AG04449 (cell line): ENCODE results near the gene SELPLG.

Experiments used
- CTCF ChIA-PET: fragments of 350-600 bp; formaldehyde crosslinking; extraction: SDS; loops from one replicate; lab custom pipeline; 2021; ENCODE audit warnings: antibody characterized with exemption; lab: Yijun Ruan, JAX
- POLR2A ChIA-PET: fragments of 400-600, 350-600 bp; formaldehyde crosslinking; extraction: SDS; loops from one replicate; lab custom pipeline; 2020; ENCODE audit warnings: antibody characterized with exemption, inconsistent platforms; lab: Yijun Ruan, JAX
- DNase-seq: peaks from one replicate; pipeline ENCODE4 v3.0.0-alpha.2; 2010; ENCODE audit warnings: low read depth, low spot score
- H3K4me3 ChIP-seq: 2 replicates; pipeline ENCODE4 v1.5.1; 2011; ENCODE audit warnings: low read depth, mild to moderate bottlenecking, control low read depth, low read length
- TF ChIP-seq, protein P1 (sequence below): IDR thresholded peaks from one replicate; pipeline ENCODE4 v1.5.1; 2011; ENCODE audit warnings: mild to moderate bottlenecking, moderate library complexity, low read length, control low read depth, inconsistent platforms; ENCODE audit not compliant: insufficient read depth; ENCODE audit errors: missing control alignments

SELPLG gene

DNA sequence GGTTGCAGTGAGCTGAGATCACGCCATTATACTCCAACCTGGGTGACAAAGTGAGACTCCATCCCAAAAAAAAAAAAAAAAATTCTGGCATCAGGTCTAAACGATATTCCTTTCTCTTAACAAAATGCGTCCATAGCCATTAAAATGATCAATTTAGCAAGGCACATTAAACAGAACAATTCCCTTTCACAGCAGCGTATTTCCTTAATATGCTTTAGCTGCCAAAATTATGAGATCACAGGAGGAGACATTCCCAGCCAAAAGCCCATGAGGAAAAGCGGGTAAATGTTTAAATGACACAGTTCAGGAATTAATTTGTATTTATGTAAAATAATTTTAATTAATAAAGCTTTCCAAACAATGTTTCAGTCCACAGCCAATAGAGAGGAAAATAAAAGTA is 43.0 kb upstream of the SELPLG start:
- ChIA-PET CTCF (interaction anchor here (5.2 kb wide), 1 partner anchor 9 kb away, joined by 57 read pairs; no protein-coding TSS in a partner anchor), POLR2A (no interaction called here)
- TF ChIP-seq, protein P1, sequence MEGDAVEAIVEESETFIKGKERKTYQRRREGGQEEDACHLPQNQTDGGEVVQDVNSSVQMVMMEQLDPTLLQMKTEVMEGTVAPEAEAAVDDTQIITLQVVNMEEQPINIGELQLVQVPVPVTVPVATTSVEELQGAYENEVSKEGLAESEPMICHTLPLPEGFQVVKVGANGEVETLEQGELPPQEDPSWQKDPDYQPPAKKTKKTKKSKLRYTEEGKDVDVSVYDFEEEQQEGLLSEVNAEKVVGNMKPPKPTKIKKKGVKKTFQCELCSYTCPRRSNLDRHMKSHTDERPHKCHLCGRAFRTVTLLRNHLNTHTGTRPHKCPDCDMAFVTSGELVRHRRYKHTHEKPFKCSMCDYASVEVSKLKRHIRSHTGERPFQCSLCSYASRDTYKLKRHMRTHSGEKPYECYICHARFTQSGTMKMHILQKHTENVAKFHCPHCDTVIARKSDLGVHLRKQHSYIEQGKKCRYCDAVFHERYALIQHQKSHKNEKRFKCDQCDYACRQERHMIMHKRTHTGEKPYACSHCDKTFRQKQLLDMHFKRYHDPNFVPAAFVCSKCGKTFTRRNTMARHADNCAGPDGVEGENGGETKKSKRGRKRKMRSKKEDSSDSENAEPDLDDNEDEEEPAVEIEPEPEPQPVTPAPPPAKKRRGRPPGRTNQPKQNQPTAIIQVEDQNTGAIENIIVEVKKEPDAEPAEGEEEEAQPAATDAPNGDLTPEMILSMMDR = no peak
- no peak overlapping the region for H3K4me3 ChIP-seq
- DNase-seq = no peak

DNA sequence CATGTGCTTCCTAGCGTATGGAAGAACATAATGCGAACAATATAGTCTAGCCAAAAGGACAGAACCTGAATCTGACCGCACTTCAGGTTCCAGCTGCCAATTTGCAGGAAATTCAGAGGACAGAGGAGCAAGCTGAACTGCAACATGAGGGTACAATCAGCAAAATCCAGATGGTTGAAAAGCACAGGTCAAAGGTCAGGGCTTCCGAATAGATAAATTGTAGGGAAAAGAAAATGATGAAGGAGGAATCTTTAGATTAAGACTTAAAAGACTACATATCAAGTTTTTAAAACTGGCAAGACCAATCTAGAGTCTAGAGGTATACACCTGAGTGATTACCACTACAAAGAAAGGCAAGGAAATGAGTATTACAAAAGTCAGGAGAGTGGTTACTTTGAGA is 42.1 kb upstream of the SELPLG start:
- TF ChIP-seq, protein P1 = no peak
- H3K4me3 ChIP-seq = no peak overlapping the region
- DNase-seq = no peak
- CTCF ChIA-PET = interaction anchor here (0.6 to 1.9 kb wide), 3 partner anchors 12 to 112 kb away, joined by 3 to 10 read pairs (median 3); no protein-coding TSS in a partner anchor
- POLR2A ChIA-PET = no interaction called here

DNA sequence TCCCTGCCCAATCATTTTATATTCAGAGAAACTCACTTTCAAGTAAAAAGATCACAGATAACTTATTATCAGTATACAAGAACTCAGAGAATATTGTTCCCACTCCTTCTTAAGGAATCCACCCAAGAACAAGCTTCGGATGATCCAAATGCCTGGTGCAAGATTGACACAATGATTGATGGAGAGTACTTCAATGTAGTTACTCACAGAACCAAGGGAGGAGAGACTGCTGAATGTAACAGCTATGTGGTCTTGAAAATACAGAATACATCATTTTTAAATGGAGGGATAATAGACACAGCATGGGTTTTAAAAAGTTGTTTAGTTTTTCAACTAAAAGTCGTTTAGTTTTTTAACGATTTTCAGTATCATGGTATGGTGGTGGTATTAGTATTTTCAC is 38.4 kb upstream of the SELPLG start:
- POLR2A ChIA-PET = no interaction called here
- DNase-seq = no peak
- TF ChIP-seq, protein P1 = no peak
- no peak overlapping the region for H3K4me3 ChIP-seq
- CTCF ChIA-PET = interaction anchor here (1.2 to 8.9 kb wide), 3 partner anchors 7 to 49 kb away, joined by 3 to 57 read pairs (median 4); no protein-coding TSS in a partner anchor

DNA sequence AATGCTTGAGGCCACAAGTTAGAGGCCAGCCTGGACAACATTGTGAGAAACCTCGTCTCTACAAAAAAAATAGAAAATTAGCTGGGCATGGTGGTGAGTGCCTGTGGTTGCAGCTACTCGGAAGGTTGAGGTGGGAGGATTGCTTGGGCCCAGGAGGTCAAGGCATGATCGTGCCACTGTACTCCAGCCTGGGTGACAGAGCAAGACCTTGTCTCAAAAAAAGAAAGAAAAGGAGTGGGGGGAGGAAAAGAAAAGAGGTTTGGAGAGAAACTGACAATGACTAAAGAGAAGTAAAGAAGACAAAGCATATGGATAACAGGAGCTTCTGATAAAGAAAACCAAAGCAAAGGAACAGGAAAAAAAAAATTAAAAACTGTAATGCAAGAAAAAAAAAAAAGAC is 37.4 kb upstream of the SELPLG start:
- no peak overlapping the region for H3K4me3 ChIP-seq
- ChIA-PET POLR2A (no interaction called here), CTCF (interaction anchor here (1.2 to 8.9 kb wide), 3 partner anchors 8 to 280 kb away, joined by 4 to 57 read pairs (median 6); no protein-coding TSS in a partner anchor)
- no peak for DNase-seq
- TF ChIP-seq, protein P1 = no peak

DNA sequence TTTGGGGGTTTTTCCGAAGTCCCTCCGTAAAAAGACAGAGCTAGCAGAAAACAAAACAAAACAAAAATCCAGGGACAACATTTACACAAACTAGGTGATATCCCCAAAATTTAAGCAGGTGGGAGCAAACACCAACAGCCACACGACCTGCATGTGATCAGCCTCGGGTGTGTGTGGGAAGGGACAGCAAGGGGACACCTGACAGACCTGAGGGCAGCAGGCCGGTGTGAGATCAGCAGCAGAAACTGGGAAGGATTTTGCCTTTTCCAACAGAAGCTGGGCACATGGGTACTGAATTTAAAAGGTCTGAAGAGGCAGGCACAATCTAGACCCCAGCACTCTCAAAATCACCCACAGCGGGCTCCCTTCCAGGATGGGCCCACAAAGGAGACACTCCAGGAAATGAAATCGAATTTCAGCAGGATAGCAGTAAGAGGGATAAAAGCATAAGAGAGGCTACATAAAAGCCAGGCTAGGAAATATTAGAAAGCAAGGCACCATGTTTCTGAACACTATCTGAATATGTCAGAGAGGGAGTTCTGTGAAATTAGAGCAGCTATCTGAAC is 36.5 kb upstream of the SELPLG start:
- ChIA-PET POLR2A (no interaction called here), CTCF (interaction anchor here (0.9 to 8.9 kb wide), 7 partner anchors 9 to 281 kb away, joined by 3 to 57 read pairs (median 6); no protein-coding TSS in a partner anchor)
- no peak overlapping the region for H3K4me3 ChIP-seq
- TF ChIP-seq, protein P1 = no peak
- DNase-seq = no peak

DNA sequence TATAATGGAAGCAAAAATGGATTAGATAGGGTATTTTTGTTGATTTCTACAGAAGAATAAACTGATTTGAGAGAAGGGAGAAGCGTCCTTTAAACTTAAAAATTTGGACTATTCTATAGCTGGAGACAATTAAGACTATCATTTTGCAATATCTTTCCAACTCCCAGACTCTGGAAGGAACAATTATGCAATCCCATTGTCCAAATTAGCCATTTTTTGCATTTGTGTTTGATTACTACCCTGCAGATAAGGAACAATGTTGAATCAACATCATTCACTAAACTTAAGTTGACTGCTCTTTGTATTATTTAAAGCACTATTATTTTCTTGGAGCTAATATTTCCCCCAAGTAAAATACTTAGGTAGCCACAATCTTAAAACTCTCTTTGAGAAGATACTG is 34.8 kb upstream of the SELPLG start:
- ChIA-PET CTCF (interaction anchor here (0.8 to 8.9 kb wide), 7 partner anchors 10 to 134 kb away, joined by 3 to 57 read pairs (median 4); no protein-coding TSS in a partner anchor), POLR2A (no interaction called here)
- TF ChIP-seq, protein P1 = no peak
- DNase-seq = no peak
- H3K4me3 ChIP-seq = no peak overlapping the region
